GM13976 (cell line): ENCODE measurements around the gene SEBOX.
A peak's percentile ranks its signal among the peaks of the same experiment; 100 is the strongest.

Experiments
- DNase-seq: peaks from one replicate; pipeline ENCODE4 v3.0.0; 2012; ENCODE audit warnings: low spot score
- CTCF ChIP-seq: IDR thresholded peaks from 2 replicates; pipeline ENCODE4 v1.5.1; 2012; ENCODE audit warnings: borderline replicate concordance, mild to moderate bottlenecking; ENCODE audit not compliant: insufficient read depth; ENCODE audit errors: extremely low read depth, missing control alignments, control extremely low read depth
- in situ Hi-C: fragments of 300-500 bp; cut with MboI; formaldehyde crosslinking; loops from one replicate; pipeline ENCODE4 v1.12.0; 2022; ENCODE audit warnings: low sequenced_read_pairs, mixed read lengths, inconsistent platforms; ENCODE audit not compliant: unreplicated experiment

SEBOX gene

GRCh38 chr17:28405632-28406472 is 40.9 kb upstream of the SEBOX start, which contains the start of gene SLC46A1:
Gene SLC46A1 (minus strand): TSS chr17:28406212. CDS start chr17:28406114, 98 bp downstream.
- peak; percentile 90 for DNase-seq
- in situ Hi-C loops, result no loop called here
- no peak for TF ChIP-seq CTCF

GRCh38 chr17:28404812-28405570 is 40.0 kb upstream of the SEBOX start:
- in situ Hi-C loops, result no loop called here
- no peak for TF ChIP-seq CTCF
- no peak for DNase-seq

- DNase-seq, result no peak
- TF ChIP-seq CTCF, result no peak
- in situ Hi-C loops, result no loop called here
These were observed 39.4 kb upstream of the SEBOX start for GRCh38 chr17:28404461-28404811.

DNA sequence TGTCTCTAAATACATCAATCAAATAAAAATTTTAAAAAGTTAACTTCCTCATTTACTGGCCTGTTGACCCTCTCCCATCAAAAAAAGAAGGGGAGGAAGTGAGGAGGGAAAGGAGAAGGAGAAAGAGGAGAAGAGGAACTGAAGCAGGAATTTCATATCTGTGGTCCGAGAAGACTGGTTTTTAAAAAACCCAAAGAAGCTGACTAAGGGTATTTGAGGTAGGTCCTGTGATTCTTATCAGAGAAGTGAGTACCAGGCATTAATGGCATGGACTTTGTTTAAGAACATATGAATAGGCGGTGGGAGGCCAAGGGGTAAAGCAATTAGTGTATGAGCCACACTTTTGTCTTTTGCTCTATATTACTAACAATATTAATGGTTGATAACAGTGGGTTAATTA is 39.0 kb upstream of the SEBOX start:
- no peak for DNase-seq
- no peak for TF ChIP-seq CTCF
- in situ Hi-C loops, result no loop called here

- in situ Hi-C loops, result no loop called here
These were observed 37.8 kb upstream of the SEBOX start for GRCh38 chr17:28402844-28403243.

More at GRCh38 chr17:28402844-28403243, 37.8 kb upstream of the SEBOX start:
- no peak for TF ChIP-seq CTCF
- no peak for DNase-seq
